Measurements from ENCODE around the gene KRTAP20-1. TPM values are rescaled to one million over a fixed set of nuclear protein-coding genes. Genes with fewer than 3 reads are reported as not detected.

KRTAP20-1 gene
- total RNA-seq, 1 experiment from 2014 or later: not detected

- DNase-seq: no peak
- H3K36me3 ChIP-seq (replicated peaks; ENCODE audit: control insufficient read depth, insufficient read depth, low read length): no peaks in the 10 kb centered on the region
- no peaks in the 10 kb centered on the region for H3K27me3 ChIP-seq (ENCODE audit: control insufficient read depth, insufficient read depth, low read length)
- H3K4me3 ChIP-seq (ENCODE audit: insufficient read depth, low read depth, low read length): no peak overlapping the region
These were observed 7.1 kb downstream of the KRTAP20-1 start for GRCh38 chr21:30623362-30623761.

DNA sequence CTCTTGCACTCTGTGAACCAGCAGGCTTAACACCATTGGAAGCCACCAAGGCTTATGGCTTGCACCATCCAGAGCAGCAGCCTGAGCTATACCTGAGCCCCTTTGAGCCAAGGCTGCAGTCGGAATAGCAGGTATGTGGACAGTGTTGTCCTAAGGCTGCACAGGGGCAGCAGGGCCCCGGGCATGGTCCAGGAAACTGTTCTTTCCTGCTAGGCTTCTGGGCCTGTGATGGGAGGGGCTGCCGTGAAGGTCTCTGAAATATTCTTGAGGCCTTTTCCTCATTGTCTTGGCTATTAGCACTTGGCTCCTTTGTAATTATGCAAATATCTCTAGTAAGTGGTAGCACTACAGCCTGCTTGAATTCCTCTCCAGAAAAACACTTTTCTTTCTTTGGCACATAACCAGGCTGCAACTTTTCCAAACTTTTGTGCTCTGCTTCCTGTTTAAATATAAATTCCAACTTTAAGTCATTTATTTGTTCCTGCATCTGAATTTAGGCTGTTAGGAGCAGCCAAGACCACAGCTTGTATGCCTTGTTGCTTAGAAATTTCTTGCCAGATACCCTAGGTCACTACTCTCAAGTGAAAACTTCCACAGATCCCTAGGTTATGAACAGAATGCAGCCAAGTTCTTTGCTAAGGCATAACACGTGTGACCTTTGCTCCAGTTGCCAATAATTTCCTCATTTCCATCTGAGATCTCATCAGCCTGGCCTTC, 9.4 kb downstream of the KRTAP20-1 start:
- H3K27me3 ChIP-seq (ENCODE audit: control insufficient read depth, insufficient read depth, low read length): no peaks in the 10 kb centered on the region
- no peak for DNase-seq
- H3K4me3 ChIP-seq (ENCODE audit: insufficient read depth, low read depth, low read length): no peak overlapping the region
- H3K36me3 ChIP-seq (replicated peaks; ENCODE audit: control insufficient read depth, insufficient read depth, low read length): no peaks in the 10 kb centered on the region

GRCh38 chr21:30628109-30628508, 11.9 kb downstream of the KRTAP20-1 start:
- DNase-seq: no peak
- H3K4me3 ChIP-seq (ENCODE audit: insufficient read depth, low read depth, low read length): no peak overlapping the region

DNA sequence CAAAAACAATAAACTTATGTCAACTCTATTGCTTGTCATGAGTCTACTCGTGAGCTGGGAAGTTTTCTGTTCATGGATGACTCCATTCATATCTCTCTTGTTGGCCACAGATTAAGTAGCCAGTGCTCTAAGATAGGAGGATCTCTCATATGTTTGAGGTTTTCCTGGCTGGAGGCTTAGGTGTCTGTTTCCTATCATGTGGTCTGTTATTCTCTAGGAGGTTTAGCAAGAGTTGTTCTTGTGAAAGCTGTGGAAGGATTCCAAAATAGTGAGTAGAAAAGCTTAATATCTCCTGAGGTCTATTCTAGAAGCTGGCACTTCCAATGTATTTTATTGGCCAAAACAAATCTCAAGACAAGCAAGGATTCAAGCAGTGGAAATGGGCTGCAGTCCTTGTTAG, 13.0 kb downstream of the KRTAP20-1 start:
- Histone ChIP-seq H3K36me3 (replicated peaks; ENCODE audit: control insufficient read depth, insufficient read depth, low read length) (no peaks in the 10 kb centered on the region), H3K27me3 (ENCODE audit: control insufficient read depth, insufficient read depth, low read length) (no peaks in the 10 kb centered on the region), H3K4me3 (ENCODE audit: insufficient read depth, low read depth, low read length) (no peak overlapping the region)
- DNase-seq: no peak

More at GRCh38 chr21:30628109-30628508, 11.9 kb downstream of the KRTAP20-1 start:
- Histone ChIP-seq H3K36me3 (replicated peaks; ENCODE audit: control insufficient read depth, insufficient read depth, low read length) (no peaks in the 10 kb centered on the region), H3K27me3 (ENCODE audit: control insufficient read depth, insufficient read depth, low read length) (no peaks in the 10 kb centered on the region)

GRCh38 chr21:30634906-30635305, 18.7 kb downstream of the KRTAP20-1 start, which contains the start of gene KRTAP20-2:
Gene KRTAP20-2, plus strand, starts transcription at chr21:30635206. Its CDS starts 58 bp downstream, at chr21:30635264.
- DNase-seq: no peak
- H3K27me3 ChIP-seq (ENCODE audit: control insufficient read depth, insufficient read depth, low read length): no peaks in the 10 kb centered on the region
- no peak within 1 kb of the TSS for H3K4me3 ChIP-seq (ENCODE audit: insufficient read depth, low read depth, low read length)
- H3K36me3 ChIP-seq (replicated peaks; ENCODE audit: control insufficient read depth, insufficient read depth, low read length): no peaks in the 10 kb centered on the region

DNA sequence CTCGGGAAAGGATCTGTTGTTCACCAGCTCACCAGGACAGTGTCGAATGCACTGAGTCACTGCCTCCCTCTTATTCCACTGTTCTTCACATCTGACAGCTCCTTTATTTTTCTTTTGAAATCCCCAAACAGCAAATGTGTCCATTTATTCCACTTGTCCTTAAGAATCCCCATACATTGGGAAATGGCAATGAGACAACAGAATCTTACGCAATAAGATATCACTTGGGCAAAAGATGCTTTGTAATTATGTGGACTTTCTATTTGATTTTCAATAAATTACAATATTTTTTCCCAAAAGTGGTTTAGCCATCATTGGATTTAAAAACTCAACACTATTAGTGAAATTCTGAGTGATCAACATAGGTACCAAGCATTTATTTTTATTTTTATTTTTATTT, 22.5 kb downstream of the KRTAP20-1 start:
- Histone ChIP-seq H3K27me3 (ENCODE audit: control insufficient read depth, insufficient read depth, low read length) (no peaks in the 10 kb centered on the region), H3K36me3 (replicated peaks; ENCODE audit: control insufficient read depth, insufficient read depth, low read length) (no peaks in the 10 kb centered on the region), H3K4me3 (ENCODE audit: insufficient read depth, low read depth, low read length) (no peak overlapping the region)
- DNase-seq: no peak

DNA sequence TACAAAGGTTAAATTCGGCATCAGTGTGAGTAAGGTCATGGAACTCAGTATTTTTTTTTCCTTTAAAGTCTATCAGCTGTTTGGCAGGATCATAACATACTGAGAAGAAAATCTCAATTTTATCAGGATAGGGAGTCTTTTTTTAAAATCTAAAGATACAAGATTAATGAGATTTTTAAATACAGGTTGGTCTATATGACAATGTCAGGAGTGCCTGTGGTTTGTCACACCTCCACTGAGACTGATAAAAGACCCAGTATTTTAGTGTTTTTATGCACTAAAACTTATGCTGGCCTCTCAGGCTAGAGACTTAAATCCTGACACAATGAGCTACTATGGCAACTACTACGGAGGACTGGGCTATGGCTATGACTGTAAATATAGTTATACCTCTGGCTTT, 26.3 kb downstream of the KRTAP20-1 start, which contains the start of gene KRTAP20-3:
KRTAP20-3 (plus strand) TSS at position 301 of the 400 bp plus-strand sequence.
- no peaks in the 10 kb centered on the region for H3K36me3 ChIP-seq (replicated peaks; ENCODE audit: control insufficient read depth, insufficient read depth, low read length)
- no peak for DNase-seq
- no peaks in the 10 kb centered on the region for H3K27me3 ChIP-seq (ENCODE audit: control insufficient read depth, insufficient read depth, low read length)
- no peak within 1 kb of the TSS for H3K4me3 ChIP-seq (ENCODE audit: insufficient read depth, low read depth, low read length)

DNA sequence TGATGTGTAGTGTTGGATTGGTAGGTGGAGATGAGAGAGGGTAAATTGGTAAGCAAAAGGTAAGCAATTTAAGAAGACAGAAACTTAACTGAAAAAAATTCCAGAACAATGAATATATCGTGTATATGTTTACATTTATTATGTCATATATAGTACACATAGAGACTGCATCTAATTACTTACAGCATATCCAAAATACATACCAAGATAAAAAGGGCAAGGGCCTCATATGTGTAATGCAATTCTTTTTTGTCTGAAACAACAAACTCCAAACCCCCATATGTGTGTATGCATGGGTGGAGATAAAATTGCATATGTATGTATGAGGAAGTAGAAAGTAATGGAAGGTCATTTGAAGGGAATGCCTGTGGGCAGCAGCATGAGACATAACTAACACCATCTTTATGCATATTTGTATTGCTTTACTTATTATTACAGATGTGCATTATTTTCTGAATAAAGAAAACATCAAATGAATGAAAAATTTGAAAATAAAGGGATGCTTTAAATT, 30.7 kb downstream of the KRTAP20-1 start:
- H3K4me3 ChIP-seq (ENCODE audit: insufficient read depth, low read depth, low read length): no peak overlapping the region
- H3K27me3 ChIP-seq (ENCODE audit: control insufficient read depth, insufficient read depth, low read length): no peaks in the 10 kb centered on the region
- DNase-seq: no peak
- no peaks in the 10 kb centered on the region for H3K36me3 ChIP-seq (replicated peaks; ENCODE audit: control insufficient read depth, insufficient read depth, low read length)

- no peak for DNase-seq
- Histone ChIP-seq H3K27me3 (ENCODE audit: control insufficient read depth, insufficient read depth, low read length) (no peaks in the 10 kb centered on the region), H3K4me3 (ENCODE audit: insufficient read depth, low read depth, low read length) (no peak overlapping the region), H3K36me3 (replicated peaks; ENCODE audit: control insufficient read depth, insufficient read depth, low read length) (no peaks in the 10 kb centered on the region)
These were observed 36.7 kb downstream of the KRTAP20-1 start for GRCh38 chr21:30652891-30653290.

Other genes with a start within 250 kb of the KRTAP20-1 start
- gene KRTAP13-2, start 244.2 kb upstream of the KRTAP20-1 start, total RNA-seq (2014; rRNA removed; shearing (Covaris generic)): not detected in 2 replicates
- not detected in 2 replicates for gene KRTAP13-1, start 220.4 kb upstream of the KRTAP20-1 start, total RNA-seq (2014; rRNA removed; shearing (Covaris generic))
- not detected in 2 replicates for gene KRTAP13-3, start 190.5 kb upstream of the KRTAP20-1 start, total RNA-seq (2014; rRNA removed; shearing (Covaris generic))
- gene KRTAP13-4, start 186.2 kb upstream of the KRTAP20-1 start, total RNA-seq (2014; rRNA removed; shearing (Covaris generic)): not detected in 2 replicates
- gene KRTAP15-1, start 176.2 kb upstream of the KRTAP20-1 start, total RNA-seq (2014; rRNA removed; shearing (Covaris generic)): not detected in 2 replicates
- not detected in 2 replicates for gene KRTAP19-1, start 136.1 kb upstream of the KRTAP20-1 start, total RNA-seq (2014; rRNA removed; shearing (Covaris generic))
- gene KRTAP19-2, start 129.0 kb upstream of the KRTAP20-1 start, total RNA-seq (2014; rRNA removed; shearing (Covaris generic)): not detected in 2 replicates
- gene KRTAP19-3, start 124.4 kb upstream of the KRTAP20-1 start, total RNA-seq (2014; rRNA removed; shearing (Covaris generic)): not detected in 2 replicates
- not detected in 2 replicates for gene KRTAP19-4, start 119.3 kb upstream of the KRTAP20-1 start, total RNA-seq (2014; rRNA removed; shearing (Covaris generic))
- not detected in 2 replicates for gene KRTAP19-5, start 114.3 kb upstream of the KRTAP20-1 start, total RNA-seq (2014; rRNA removed; shearing (Covaris generic))
- not detected in 2 replicates for gene KRTAP19-6, start 74.6 kb upstream of the KRTAP20-1 start, total RNA-seq (2014; rRNA removed; shearing (Covaris generic))
- not detected in 2 replicates for gene KRTAP19-7, start 55.1 kb upstream of the KRTAP20-1 start, total RNA-seq (2014; rRNA removed; shearing (Covaris generic))
- not detected in 2 replicates for gene KRTAP22-2, start 26.0 kb upstream of the KRTAP20-1 start, total RNA-seq (2014; rRNA removed; shearing (Covaris generic))
- gene KRTAP6-3, start 24.0 kb upstream of the KRTAP20-1 start, total RNA-seq (2014; rRNA removed; shearing (Covaris generic)): not detected in 2 replicates
- gene KRTAP6-2, start 17.5 kb upstream of the KRTAP20-1 start, total RNA-seq (2014; rRNA removed; shearing (Covaris generic)): not detected in 2 replicates
- not detected in 2 replicates for gene KRTAP22-1, start 15.3 kb upstream of the KRTAP20-1 start, total RNA-seq (2014; rRNA removed; shearing (Covaris generic))
- gene KRTAP6-1, start 2.5 kb upstream of the KRTAP20-1 start, total RNA-seq (2014; rRNA removed; shearing (Covaris generic)): not detected in 2 replicates
- not detected in 2 replicates for gene KRTAP20-4, start 4.2 kb downstream of the KRTAP20-1 start, total RNA-seq (2014; rRNA removed; shearing (Covaris generic))
- gene KRTAP20-2, start 18.8 kb downstream of the KRTAP20-1 start, total RNA-seq (2014; rRNA removed; shearing (Covaris generic)): not detected in 2 replicates
- gene KRTAP20-3, start 26.4 kb downstream of the KRTAP20-1 start, total RNA-seq (2014; rRNA removed; shearing (Covaris generic)): not detected in 2 replicates
- not detected in 2 replicates for gene KRTAP21-3, start 102.4 kb downstream of the KRTAP20-1 start, total RNA-seq (2014; rRNA removed; shearing (Covaris generic))
- gene KRTAP21-2, start 130.8 kb downstream of the KRTAP20-1 start, total RNA-seq (2014; rRNA removed; shearing (Covaris generic)): not detected in 2 replicates
- gene KRTAP21-1, start 139.0 kb downstream of the KRTAP20-1 start, total RNA-seq (2014; rRNA removed; shearing (Covaris generic)): not detected in 2 replicates
- gene KRTAP8-1, start 196.8 kb downstream of the KRTAP20-1 start, total RNA-seq (2014; rRNA removed; shearing (Covaris generic)): not detected in 2 replicates
- not detected in 2 replicates for gene KRTAP7-1, start 213.3 kb downstream of the KRTAP20-1 start, total RNA-seq (2014; rRNA removed; shearing (Covaris generic))

All from H7 (cell line).